Fibroblast of villous mesenchyme (primary cell): Measurements from ENCODE around the gene RHOXF2B. TPM values are rescaled to one million over a fixed set of nuclear protein-coding genes. Genes with fewer than 3 reads are reported as not detected.
A peak's percentile ranks its signal among the peaks of the same experiment; 100 is the strongest.
"Not testable (repeated sequence)": the region's sequence is repeated elsewhere in the genome, so short reads cannot be mapped to it uniquely, and the experiment has no call there.

ENCODE experiments used
- DNase-seq: peaks from one replicate; pipeline ENCODE4 v3.0.0-alpha.2; 2010; ENCODE audit warnings: low read depth
- H3K4me3 ChIP-seq: 2 replicates; pipeline ENCODE4 v1.5.1; 2011; ENCODE audit warnings: low read depth, mild to moderate bottlenecking, low read length
- CTCF ChIP-seq: IDR thresholded peaks from 2 replicates; pipeline ENCODE4 v1.5.1; 2012; ENCODE audit warnings: low read depth, mild to moderate bottlenecking, low read length; ENCODE audit not compliant: insufficient read depth
- total RNA-seq: library from RNA; depleted of rRNA; stranded (reverse); fragments of >200 nt; gene quantifications from 2 replicates; pipeline ENCODE4 v1.2.3, GENCODE V29; 2012

The RHOXF2B gene
- not detected in 2 replicates for total RNA-seq

GRCh38 chrX:120077590-120077989 is at the start of gene RHOXF2B:
RHOXF2B (minus strand) TSS chrX:120077690; CDS start chrX:120077552, 138 bp downstream.
- DNase-seq, H3K4me3 ChIP-seq: not testable (repeated sequence)

GRCh38 chrX:120125444-120125843 is 48.0 kb upstream of the RHOXF2B start:
- DNase-seq, result peak; percentile 31
- no peak for TF ChIP-seq CTCF
- no peak overlapping the region for H3K4me3 ChIP-seq

GRCh38 chrX:120120223-120120622 is 42.7 kb upstream of the RHOXF2B start:
- no peak for TF ChIP-seq CTCF
- H3K4me3 ChIP-seq, result peak overlapping the region; percentile 37
- DNase-seq, result peak; percentile 80

GRCh38 chrX:120115438-120115963 is 38.0 kb upstream of the RHOXF2B start, which contains the start of gene RHOXF1:
RHOXF1 (minus strand) TSS chrX:120115913; CDS start chrX:120115862, 51 bp downstream.
- no peak for DNase-seq
- no peak for TF ChIP-seq CTCF
- no peak within 1 kb of the TSS for H3K4me3 ChIP-seq

GRCh38 chrX:120111611-120112010 is 34.1 kb upstream of the RHOXF2B start:
- DNase-seq, result peak; percentile 6

GRCh38 chrX:120109378-120109777 is 31.9 kb upstream of the RHOXF2B start:
- no peak for DNase-seq
- H3K4me3 ChIP-seq, result no peak overlapping the region
- no peak for TF ChIP-seq CTCF

More at GRCh38 chrX:120111611-120112010, 34.1 kb upstream of the RHOXF2B start:
- H3K4me3 ChIP-seq, result no peak overlapping the region
- no peak for TF ChIP-seq CTCF

- not testable (repeated sequence) for DNase-seq, H3K4me3 ChIP-seq
These were observed 27.2 kb upstream of the RHOXF2B start for GRCh38 chrX:120104707-120105106.

GRCh38 chrX:120101057-120101456 is 23.6 kb upstream of the RHOXF2B start:
- not testable (repeated sequence) for H3K4me3 ChIP-seq

More at GRCh38 chrX:120101057-120101456, 23.6 kb upstream of the RHOXF2B start:
- DNase-seq, result not testable (repeated sequence)
